Brain microvascular endothelial cell (primary cell): ENCODE data around the gene GJD2.

Experiments
- DNase-seq: peaks from one replicate; pipeline ENCODE4 v3.0.0-alpha.2; 2020
- H3K27ac ChIP-seq: fragments of 250-450 bp; sonication (Bioruptor Pico); 2 replicates; pipeline ENCODE4 v1.5.1; 2020; ENCODE audit warnings: mild to moderate bottlenecking, moderate library complexity
- H3K27me3 ChIP-seq: fragments of 250-450 bp; sonication (Bioruptor Pico); replicated peaks from 2 replicates; pipeline ENCODE4 v1.5.1; 2020; ENCODE audit warnings: mild to moderate bottlenecking
- H3K36me3 ChIP-seq: fragments of 250-450 bp; sonication (Bioruptor Pico); replicated peaks from 2 replicates; pipeline ENCODE4 v1.5.1; 2020; ENCODE audit warnings: mild to moderate bottlenecking
- H3K4me3 ChIP-seq: 2 replicates; pipeline ENCODE4 v1.5.1; 2011; ENCODE audit warnings: low read depth, mild to moderate bottlenecking, control low read depth, low read length, moderate library complexity
- in situ Hi-C: cut with HindIII; loops from 2 replicates; pipeline ENCODE4 v1.10.0; 2017; ENCODE audit warnings: low sequenced_read_pairs, low pct_ligation_motif_present
- TF ChIP-seq, protein P1 (sequence below): IDR thresholded peaks from 2 replicates; pipeline ENCODE4 v1.5.1; 2011; ENCODE audit warnings: low read depth, mild to moderate bottlenecking, moderate library complexity, low read length, control low read depth, inconsistent platforms; ENCODE audit errors: missing control alignments

The GJD2 gene

GRCh38 chr15:34796847-34797435, 42.1 kb upstream of the GJD2 start:
- no peak for DNase-seq
- Histone ChIP-seq H3K27me3 (peaks cover 19% of the 10 kb centered on the region), H3K36me3 (no peaks in the 10 kb centered on the region), H3K4me3 (no peak overlapping the region), H3K27ac (no peak overlapping the region)
- in situ Hi-C loops: no loop called here
- TF ChIP-seq, protein P1, sequence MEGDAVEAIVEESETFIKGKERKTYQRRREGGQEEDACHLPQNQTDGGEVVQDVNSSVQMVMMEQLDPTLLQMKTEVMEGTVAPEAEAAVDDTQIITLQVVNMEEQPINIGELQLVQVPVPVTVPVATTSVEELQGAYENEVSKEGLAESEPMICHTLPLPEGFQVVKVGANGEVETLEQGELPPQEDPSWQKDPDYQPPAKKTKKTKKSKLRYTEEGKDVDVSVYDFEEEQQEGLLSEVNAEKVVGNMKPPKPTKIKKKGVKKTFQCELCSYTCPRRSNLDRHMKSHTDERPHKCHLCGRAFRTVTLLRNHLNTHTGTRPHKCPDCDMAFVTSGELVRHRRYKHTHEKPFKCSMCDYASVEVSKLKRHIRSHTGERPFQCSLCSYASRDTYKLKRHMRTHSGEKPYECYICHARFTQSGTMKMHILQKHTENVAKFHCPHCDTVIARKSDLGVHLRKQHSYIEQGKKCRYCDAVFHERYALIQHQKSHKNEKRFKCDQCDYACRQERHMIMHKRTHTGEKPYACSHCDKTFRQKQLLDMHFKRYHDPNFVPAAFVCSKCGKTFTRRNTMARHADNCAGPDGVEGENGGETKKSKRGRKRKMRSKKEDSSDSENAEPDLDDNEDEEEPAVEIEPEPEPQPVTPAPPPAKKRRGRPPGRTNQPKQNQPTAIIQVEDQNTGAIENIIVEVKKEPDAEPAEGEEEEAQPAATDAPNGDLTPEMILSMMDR: no peak

GRCh38 chr15:34795267-34796081, 40.7 kb upstream of the GJD2 start, which contains the start of gene ACTC1:
ACTC1 (minus strand) TSS chr15:34795549; CDS start chr15:34794808, 741 bp downstream.
- H3K27ac ChIP-seq: no peak within 1 kb of the TSS
- TF ChIP-seq, protein P1: no peak
- in situ Hi-C loops: no loop called here
- H3K36me3 ChIP-seq: no peaks in the 10 kb centered on the region
- peaks cover 19% of the 10 kb centered on the region for H3K27me3 ChIP-seq
- H3K4me3 ChIP-seq: peak within 1 kb of the TSS; percentile 30
- peak; percentile 39 for DNase-seq

- in situ Hi-C loops: no loop called here
- peaks cover 19% of the 10 kb centered on the region for H3K27me3 ChIP-seq
- H3K27ac ChIP-seq: no peak overlapping the region
Observed at GRCh38 chr15:34794590-34795206, 39.9 kb upstream of the GJD2 start.

GRCh38 chr15:34793901-34794300, 39.1 kb upstream of the GJD2 start:
- no peak for DNase-seq
- H3K27me3 ChIP-seq: peaks cover 19% of the 10 kb centered on the region
- in situ Hi-C loops: no loop called here

More at GRCh38 chr15:34794590-34795206, 39.9 kb upstream of the GJD2 start:
- no peak for DNase-seq
- TF ChIP-seq, protein P1: no peak
- H3K4me3 ChIP-seq: no peak overlapping the region
- no peaks in the 10 kb centered on the region for H3K36me3 ChIP-seq

GRCh38 chr15:34793071-34793470, 38.3 kb upstream of the GJD2 start:
- in situ Hi-C loops: no loop called here
- no peaks in the 10 kb centered on the region for H3K36me3 ChIP-seq
- H3K4me3 ChIP-seq: no peak overlapping the region
- TF ChIP-seq, protein P1: no peak
- H3K27ac ChIP-seq: no peak overlapping the region
- H3K27me3 ChIP-seq: peaks cover 19% of the 10 kb centered on the region
- DNase-seq: no peak

More at GRCh38 chr15:34793901-34794300, 39.1 kb upstream of the GJD2 start:
- TF ChIP-seq, protein P1: no peak
- Histone ChIP-seq H3K27ac (no peak overlapping the region), H3K4me3 (no peak overlapping the region), H3K36me3 (no peaks in the 10 kb centered on the region)
